ENCODE data around the gene RNPC3. TPM values are rescaled to one million over a fixed set of nuclear protein-coding genes. Genes with fewer than 3 reads are reported as not detected.
"Not testable (repeated sequence)": the region's sequence is repeated elsewhere in the genome, so short reads cannot be mapped to it uniquely, and the experiment has no call there.

Gene RNPC3
- total RNA-seq, 2 donors from 2014 or later = 20.5 to 22.7 TPM

DNA sequence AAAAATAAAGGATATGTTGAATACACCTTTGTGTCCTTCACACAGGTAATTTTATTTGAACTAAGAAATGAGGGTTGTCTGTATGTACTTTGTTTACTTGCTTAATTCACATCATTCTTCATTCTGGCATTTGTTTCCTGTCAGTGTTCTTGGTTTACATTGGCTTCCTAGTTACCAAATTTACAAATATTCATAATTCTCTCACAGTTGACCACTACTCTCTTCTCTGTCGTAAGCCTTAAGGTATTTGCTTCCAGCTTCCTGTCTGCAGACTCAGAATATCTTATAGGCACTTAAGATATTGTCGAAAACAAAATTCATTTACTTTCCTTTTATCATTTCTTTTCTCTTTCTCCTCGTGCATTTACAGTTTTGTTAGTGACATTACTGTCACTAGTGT lies 15.9 kb downstream of the RNPC3 start:
- no peak for DNase-seq
- no peak for ATAC-seq
- intact Hi-C loops (cut with DNase I, micrococcal nuclease) = no loop called here

DNA sequence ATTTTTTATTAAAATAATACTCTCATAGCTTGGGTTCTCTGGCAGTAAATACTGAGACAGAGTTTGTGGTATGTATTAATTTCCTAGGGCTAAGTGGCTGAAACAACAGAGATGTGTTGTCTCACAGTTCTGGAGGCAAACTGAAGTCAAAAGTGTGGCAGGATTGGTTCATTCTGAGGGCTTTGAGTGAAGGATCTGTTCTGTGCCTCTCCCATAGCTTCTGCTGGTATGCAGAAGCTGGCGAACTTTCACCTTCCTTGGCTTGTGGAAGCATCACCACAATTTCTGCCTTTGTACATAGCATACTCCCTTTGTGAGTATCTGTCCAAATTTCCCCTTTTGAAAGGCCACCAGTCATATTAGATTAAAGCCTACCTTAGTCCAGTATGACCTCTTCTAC lies 21.0 kb downstream of the RNPC3 start:
- ATAC-seq = no peak
- intact Hi-C loops (cut with DNase I, micrococcal nuclease) = no loop called here
- DNase-seq = no peak

DNA sequence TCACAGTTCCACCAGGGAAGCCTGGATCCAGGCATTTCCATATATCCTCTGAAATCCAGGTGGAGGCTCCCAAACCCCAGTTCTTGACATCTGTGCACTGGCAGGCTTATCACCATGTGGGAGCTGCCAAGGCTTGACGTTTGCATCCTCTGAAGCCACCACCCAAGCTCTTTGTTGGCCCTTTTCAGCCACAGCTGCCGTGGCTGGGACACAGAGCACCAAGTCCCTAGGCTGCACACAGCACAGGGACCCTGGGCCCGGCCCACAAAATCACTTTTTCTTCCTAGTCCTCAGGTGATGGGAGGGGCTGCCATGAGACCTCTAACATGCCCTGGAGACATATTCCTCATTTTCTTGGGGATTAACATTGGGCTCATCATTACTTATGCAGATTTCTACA lies 22.3 kb downstream of the RNPC3 start:
- no peak for DNase-seq
- intact Hi-C loops (cut with DNase I, micrococcal nuclease) = no loop called here
- ATAC-seq = no peak

DNA sequence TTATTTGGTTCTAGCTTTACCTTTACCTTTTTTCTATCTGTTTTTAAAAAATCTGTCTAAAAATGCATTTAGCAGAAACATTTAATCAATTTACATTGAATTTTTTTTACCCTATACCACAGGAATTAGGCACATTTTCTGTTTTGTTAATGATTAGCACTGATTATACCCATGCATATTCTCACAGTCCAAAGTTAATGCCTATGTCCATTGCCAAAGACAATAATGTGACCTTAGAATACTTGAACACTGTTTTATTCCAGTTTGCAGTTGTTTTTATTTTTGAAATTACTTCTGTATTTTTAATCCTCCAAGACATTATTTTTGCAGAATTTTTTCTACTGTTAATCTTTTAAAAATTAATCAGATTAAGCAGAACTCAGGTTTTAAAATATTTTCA lies 34.9 kb downstream of the RNPC3 start:
- DNase-seq (no peak), ATAC-seq (no peak)
- intact Hi-C loops (cut with DNase I, micrococcal nuclease) = no loop called here

DNA sequence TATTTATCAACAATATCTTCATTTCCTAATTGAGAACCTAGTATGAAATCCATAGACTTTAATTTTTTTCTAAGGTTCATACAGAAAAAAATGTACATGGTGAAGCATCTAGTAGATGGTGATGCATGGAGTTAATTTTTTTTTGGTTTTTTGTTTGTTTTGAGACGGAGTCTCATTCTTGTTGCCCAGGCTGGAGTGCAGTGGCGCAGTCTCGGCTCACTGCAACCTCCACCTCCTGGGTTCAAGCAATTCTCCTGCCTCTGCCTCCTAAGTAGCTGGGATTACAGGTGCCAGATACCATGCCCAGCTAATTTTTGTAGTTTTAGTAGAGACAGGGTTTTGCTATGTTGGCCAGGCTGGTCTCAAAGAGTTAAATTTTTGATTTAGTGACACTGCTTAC lies 35.6 kb downstream of the RNPC3 start:
- intact Hi-C loops (cut with DNase I, micrococcal nuclease); DNase-seq: not testable (repeated sequence)

DNA sequence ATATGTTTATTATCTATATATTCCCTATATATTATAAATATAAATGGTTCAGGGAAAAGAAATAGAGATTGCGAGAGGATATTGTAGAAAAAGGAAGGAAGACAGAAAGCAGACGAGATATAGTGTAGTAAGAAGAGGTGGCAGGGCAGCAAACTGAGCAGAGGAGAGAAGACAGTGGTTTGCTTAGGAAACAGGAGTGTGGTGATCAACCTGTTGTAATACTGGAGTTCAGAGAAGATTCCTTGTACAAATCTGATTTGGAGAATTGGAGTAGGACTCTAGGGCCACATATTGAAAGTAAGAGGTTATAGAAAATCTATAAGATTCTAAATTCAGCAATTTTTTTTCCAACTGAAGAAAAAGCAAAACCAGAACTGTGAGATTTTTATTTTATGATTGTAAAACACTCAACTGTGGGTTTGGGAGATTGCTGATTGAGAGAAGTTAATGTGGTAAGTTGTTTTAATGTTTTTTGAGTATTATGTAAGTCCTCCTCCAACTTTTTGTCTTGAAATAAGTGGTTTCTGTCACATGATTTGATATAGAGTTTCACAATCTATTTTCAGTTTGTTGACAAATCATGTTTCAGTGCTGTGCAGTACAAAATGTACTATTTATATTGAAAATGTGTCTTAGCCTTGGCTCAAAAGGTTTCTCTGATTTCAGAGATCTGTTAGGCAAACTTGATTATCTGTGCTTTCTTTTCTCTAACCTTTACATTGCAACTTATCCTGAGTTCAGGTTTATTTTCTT lies 36.3 kb downstream of the RNPC3 start:
- intact Hi-C loops (cut with DNase I, micrococcal nuclease) = no loop called here
- ATAC-seq (no peak), DNase-seq (no peak)

More for the DNA sequence above, 35.6 kb downstream of the RNPC3 start:
- ATAC-seq = not testable (repeated sequence)

DNA sequence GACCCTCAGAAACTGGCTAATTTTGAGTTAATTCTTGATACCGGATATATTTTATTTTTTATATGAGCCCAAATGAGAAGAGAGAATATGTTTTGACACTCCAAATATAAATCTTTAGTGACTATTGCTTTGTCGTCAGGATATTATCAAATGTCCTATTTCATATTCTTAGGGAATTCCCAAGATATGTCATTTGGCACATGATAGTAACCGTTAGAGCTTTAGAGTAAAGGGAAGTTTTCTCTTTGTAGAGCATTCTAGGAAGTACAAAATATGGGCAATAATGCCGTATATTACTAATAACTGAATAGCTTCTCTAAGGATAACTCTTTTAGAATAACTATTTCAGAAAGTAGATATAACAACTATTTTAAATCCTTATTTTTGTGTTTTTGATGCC lies 37.6 kb downstream of the RNPC3 start:
- ATAC-seq (no peak), DNase-seq (no peak)
- intact Hi-C loops (cut with DNase I, micrococcal nuclease) = no loop called here

DNA sequence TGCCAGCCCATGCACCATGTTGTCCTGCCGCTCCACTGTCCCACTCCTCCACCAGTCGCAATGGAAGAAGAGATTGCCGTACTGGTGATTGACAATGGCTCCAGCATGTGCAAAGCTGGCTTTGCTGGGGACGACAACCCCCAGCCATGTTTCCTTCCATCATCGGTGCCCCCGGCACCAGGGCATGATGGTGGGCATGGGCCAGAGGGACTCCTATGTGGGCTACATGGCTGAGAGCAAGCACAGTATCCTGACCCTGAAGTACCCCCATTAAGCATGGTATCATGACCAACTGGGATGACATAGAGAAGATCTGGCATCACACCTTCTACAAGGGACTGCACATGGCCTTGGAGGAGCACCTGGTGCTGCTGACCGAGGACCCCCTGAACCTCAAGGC lies 44.0 kb downstream of the RNPC3 start:
- intact Hi-C loops (cut with DNase I, micrococcal nuclease) = no loop called here
- ATAC-seq = no peak

DNA sequence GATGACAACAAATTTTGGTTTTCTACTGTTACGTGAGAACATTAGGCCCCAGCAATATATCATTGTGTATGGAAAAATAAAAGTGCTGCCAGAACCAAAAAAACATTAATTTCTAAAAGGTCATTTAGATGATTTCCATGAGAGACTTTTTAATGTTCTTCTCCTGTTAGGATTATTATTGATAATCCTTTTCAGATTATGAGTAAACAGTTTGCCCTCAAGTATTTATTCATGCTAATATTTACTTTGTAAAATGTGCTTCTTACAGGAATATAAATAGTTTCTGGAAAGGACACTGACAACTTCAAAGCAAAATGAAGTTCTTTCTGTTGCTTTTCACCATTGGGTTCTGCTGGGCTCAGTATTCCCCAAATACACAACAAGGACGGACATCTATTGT lies 45.8 kb downstream of the RNPC3 start, which contains the start of gene AMY2B:
Gene AMY2B, plus strand, starts transcription at position 301 of the 400 bp plus-strand sequence. Its CDS starts 14 bp downstream, at position 315.
- ATAC-seq; intact Hi-C loops (cut with DNase I, micrococcal nuclease); DNase-seq: not testable (repeated sequence)

More for the DNA sequence above, 44.0 kb downstream of the RNPC3 start:
- no peak for DNase-seq

DNA sequence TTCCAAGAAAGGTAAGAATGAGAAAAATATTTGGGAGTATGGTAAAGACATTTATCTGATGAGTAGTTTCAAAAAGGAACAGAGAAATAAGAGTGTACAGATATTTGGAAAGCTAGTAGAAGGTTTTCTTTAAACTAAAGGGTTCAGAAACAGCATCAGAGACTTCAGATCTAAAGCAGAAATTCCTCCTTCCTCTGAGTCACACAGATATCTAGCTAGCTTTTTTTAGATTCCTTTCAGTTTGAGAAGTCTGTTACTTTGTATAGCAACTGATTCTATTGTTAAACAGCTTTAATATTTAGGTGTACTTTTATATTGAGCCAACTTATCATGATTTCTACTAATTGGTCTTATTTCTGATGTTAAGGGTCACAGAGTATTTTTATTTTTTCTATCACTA lies 50.6 kb downstream of the RNPC3 start:
- ATAC-seq = no peak
- intact Hi-C loops (cut with DNase I, micrococcal nuclease) = no loop called here

DNA sequence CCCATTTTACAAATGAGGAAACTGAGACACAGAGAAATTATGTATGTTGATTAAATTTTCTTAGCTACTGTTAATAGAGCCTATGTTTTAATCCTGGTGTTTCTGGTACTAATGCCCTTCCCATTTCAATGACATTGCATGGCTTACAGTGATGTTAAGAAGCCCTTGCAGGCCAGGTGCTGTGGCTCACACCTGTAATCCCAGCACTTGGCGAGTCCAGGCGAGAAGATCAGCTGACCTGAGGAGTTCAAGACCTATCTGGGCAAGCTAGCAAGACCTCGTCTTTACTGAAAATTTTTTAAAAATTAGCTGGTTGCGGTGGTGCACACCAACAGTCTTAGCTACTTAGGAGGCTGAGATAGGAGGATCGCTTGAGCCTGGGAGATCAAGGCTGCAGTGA lies 51.3 kb downstream of the RNPC3 start:
- ATAC-seq; intact Hi-C loops (cut with DNase I, micrococcal nuclease); DNase-seq: not testable (repeated sequence)

More for the DNA sequence above, 50.6 kb downstream of the RNPC3 start:
- no peak for DNase-seq

DNA sequence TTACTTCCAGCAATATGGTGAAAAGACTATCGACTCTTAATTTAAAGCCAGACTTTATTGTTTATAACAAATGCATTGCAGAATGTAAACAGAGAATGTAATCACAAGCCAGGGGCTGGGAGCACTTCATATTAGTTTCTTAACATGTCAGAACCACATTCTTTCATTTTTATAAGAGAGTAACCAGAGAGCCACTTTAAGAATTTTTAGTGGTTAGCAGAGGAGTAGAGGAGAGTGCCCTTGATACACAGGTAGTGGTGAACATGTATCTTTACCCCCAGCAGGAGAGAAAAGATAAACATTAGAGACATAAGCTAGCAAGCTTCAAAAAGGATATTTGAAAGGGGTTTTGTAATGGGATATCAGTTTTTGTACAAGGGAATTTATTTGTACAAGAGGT lies 57.0 kb downstream of the RNPC3 start:
- ATAC-seq (no peak), DNase-seq (no peak)
- intact Hi-C loops (cut with DNase I, micrococcal nuclease) = no loop called here

DNA sequence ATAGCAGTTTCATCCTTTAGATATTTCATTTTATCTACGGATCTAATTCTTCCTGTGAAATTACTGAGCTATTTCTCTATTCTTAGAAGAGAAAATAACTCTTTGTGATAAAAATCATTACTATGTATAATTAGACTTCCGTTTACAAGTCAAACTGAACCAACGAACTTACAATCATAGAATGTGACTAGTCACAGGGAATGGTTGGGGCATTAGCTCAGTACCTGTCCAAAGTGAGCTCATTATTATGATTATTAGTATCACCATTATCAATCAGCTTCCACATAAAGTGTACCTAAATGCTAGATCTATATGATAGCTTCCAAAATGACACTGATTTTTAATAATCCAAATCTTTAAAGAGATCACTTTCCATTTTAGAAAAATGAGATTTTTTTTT lies 58.4 kb downstream of the RNPC3 start:
- intact Hi-C loops (cut with DNase I, micrococcal nuclease) = no loop called here
- DNase-seq (no peak), ATAC-seq (no peak)

DNA sequence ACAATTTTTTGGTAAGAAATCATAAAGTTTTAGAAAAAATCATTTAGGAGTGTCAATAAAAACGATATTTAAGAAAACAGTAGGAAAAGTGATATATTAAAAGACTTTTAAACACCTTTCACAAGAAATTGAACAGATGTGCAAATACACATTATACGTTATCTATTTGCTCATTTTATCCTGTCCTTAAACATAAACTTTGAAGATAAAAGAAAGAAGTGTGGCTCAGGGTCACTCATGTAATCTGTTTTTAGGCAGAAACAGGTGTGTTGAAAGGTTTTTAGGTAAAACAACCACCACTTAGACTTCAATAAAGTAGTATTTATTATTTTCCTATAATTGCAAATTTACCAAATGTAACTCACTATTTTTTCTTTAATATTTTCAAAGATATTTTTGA lies 59.0 kb downstream of the RNPC3 start:
- no peak for DNase-seq
- intact Hi-C loops (cut with DNase I, micrococcal nuclease) = no loop called here
- ATAC-seq = no peak

DNA sequence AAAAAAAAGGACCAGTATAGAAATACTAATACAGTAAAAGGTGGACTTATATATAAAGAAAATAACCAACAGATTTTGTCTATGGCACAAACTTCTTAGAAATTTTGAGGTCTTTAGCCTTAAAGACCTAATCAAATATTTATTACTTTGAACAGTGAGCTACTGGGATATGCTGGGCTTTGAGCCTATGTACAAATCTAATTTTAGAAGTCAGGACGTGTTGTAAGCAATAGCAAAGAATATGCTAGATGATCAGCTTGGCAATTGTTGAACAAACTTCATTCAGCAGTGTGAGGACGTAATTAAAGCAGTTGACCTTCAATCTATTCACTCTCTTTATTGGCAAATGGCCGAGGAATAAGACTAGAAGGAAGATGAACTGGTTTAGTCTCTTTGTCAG lies 77.2 kb downstream of the RNPC3 start:
- intact Hi-C loops (cut with DNase I, micrococcal nuclease); DNase-seq; ATAC-seq: not testable (repeated sequence)

Other genes starting within 250 kb of the RNPC3 start
- 10 to 100 TPM in 1 of 2 donors, 1 to 10 TPM in 1; 8.7 to 10.7 TPM for gene AMY2B, start 45.9 kb downstream of the RNPC3 start, total RNA-seq
- gene AMY2A, start 91.7 kb downstream of the RNPC3 start, total RNA-seq = 1 to 10 TPM in 1 of 2 donors, not detected in 1; 2.5 TPM
- gene AMY1A, start 130.1 kb downstream of the RNPC3 start, total RNA-seq = not detected
- not detected for gene AMY1B, start 170.5 kb downstream of the RNPC3 start, total RNA-seq
- gene AMY1C, start 224.2 kb downstream of the RNPC3 start, total RNA-seq = not detected

Data from left colon (tissue), 2 donors.